K562 (cell line): ENCODE measurements around the gene FAM50A. TPM values are rescaled to one million over a fixed set of nuclear protein-coding genes. Genes with fewer than 3 reads are reported as not detected.

ENCODE experiments used
- ATF1 ChIP-seq, 2 experiments: fragments of 450-650 bp in 1 of 2; IDR thresholded peaks; 2 replicates each; pipeline ENCODE4 v1.6.1; 2016; ENCODE audit warnings: missing compliant biosample characterization in 1 of 2, missing genetic modification characterization in 1 of 2
- CBFA2T2 ChIP-seq: fragments of 450-650 bp; conservative IDR thresholded peaks from 2 replicates; pipeline ENCODE4 v1.6.1; 2017; ENCODE audit warnings: mild to moderate bottlenecking
- E4F1 ChIP-seq: fragments of 250-450 bp; sonication (Bioruptor Pico); IDR thresholded peaks from 2 replicates; pipeline ENCODE4 v1.5.0; 2021; ENCODE audit warnings: mild to moderate bottlenecking, borderline replicate concordance
- EHMT2 ChIP-seq: fragments of 450-650 bp; IDR thresholded peaks from 2 replicates; pipeline ENCODE4 v1.6.1; 2018; ENCODE audit warnings: antibody characterized with exemption
- EP300 ChIP-seq: IDR thresholded peaks from 2 replicates; pipeline ENCODE4 v1.6.1; 2012; ENCODE audit warnings: low read length, improper control_type of control experiment
- GATAD2A ChIP-seq: fragments of 450-650 bp; IDR thresholded peaks from 2 replicates; pipeline ENCODE4 v1.6.1; 2017
- HEY1 ChIP-seq: fragments of 250-450 bp; sonication (Bioruptor Pico); IDR thresholded peaks from 2 replicates; pipeline ENCODE4 v1.5.0; 2020; ENCODE audit warnings: mild to moderate bottlenecking, moderate library complexity, borderline replicate concordance
- JUND ChIP-seq, 2 experiments: IDR thresholded peaks; 2 replicates in 1 of 2; 3 replicates in 1 of 2; pipeline ENCODE4 v1.6.1; 2011; ENCODE audit warnings: borderline replicate concordance in 2 of 2, low read depth in 2 of 2, low read length in 2 of 2, improper control_type of control experiment in 1 of 2, missing biosample characterization in 1 of 2, missing genetic modification characterization in 1 of 2, missing genetic modification reagents in 1 of 2
- KDM4B ChIP-seq, 2 experiments: fragments of 450-650 bp in 1 of 2; sonication (generic) in 1 of 2; IDR thresholded peaks; 2 replicates each; pipeline ENCODE4 v1.6.1; 2016 to 2017; ENCODE audit warnings: borderline replicate concordance in 2 of 2, antibody characterized with exemption in 1 of 2, low read depth in 1 of 2, mild to moderate bottlenecking in 1 of 2
- MAFK ChIP-seq: IDR thresholded peaks from 2 replicates; pipeline ENCODE4 v1.6.1; 2011; ENCODE audit warnings: low read length, improper control_type of control experiment
- NFATC3 ChIP-seq: fragments of 450-650 bp; IDR thresholded peaks from 2 replicates; pipeline ENCODE4 v1.6.1; 2017; ENCODE audit warnings: mild to moderate bottlenecking
- PHB ChIP-seq: fragments of 250-450 bp; sonication (Bioruptor Pico); IDR thresholded peaks from 2 replicates; pipeline ENCODE4 v1.5.0; 2021
- SAFB ChIP-seq: fragments of 200-400 bp; formaldehyde crosslinking; IDR thresholded peaks from 2 replicates; pipeline ENCODE4 v1.6.1; 2017; ENCODE audit warnings: low read depth, low read length, borderline replicate concordance
- SMAD1 ChIP-seq: fragments of 150-350 bp; IDR thresholded peaks from 2 replicates; pipeline ENCODE4 v1.6.1; 2014; ENCODE audit warnings: low read length, low read depth; ENCODE audit not compliant: partially characterized antibody
- SMAD2 ChIP-seq: fragments of 150-350 bp; IDR thresholded peaks from 2 replicates; pipeline ENCODE4 v1.6.1; 2014; ENCODE audit warnings: low read depth, mild to moderate bottlenecking, low read length
- SMARCA4 ChIP-seq: fragments of 450-650 bp; IDR thresholded peaks from 2 replicates; pipeline ENCODE4 v1.6.1; 2016
- ZBTB9 ChIP-seq: fragments of 450-650 bp; formaldehyde crosslinking; IDR thresholded peaks from 2 replicates; pipeline ENCODE4 v1.4.0; 2020; ENCODE audit warnings: mild to moderate bottlenecking, moderate library complexity
- ZNF3 ChIP-seq: fragments of 250-450 bp; sonication (Bioruptor Pico); IDR thresholded peaks from 2 replicates; pipeline ENCODE4 v1.5.0; 2021; ENCODE audit warnings: mild to moderate bottlenecking, moderate library complexity
- ZNF41 ChIP-seq: fragments of 250-450 bp; sonication (Bioruptor Pico); conservative IDR thresholded peaks from 2 replicates; pipeline ENCODE4 v1.4.0; 2020; ENCODE audit warnings: mild to moderate bottlenecking
- ZNF668 ChIP-seq: fragments of 250-450 bp; sonication (Bioruptor Pico); IDR thresholded peaks from 2 replicates; pipeline ENCODE4 v1.8.0; 2022; ENCODE audit warnings: mild to moderate bottlenecking, inconsistent platforms
- polyA plus RNA-seq, 8 experiments: library from polyadenylated mRNA; depleted of rRNA in 4 of 8; stranded (reverse) in 5 of 8; unstranded in 3 of 8; fragments of >200 nt; fragmentation: Nextera tagmentation in 2 of 8; fragmentation: Illumina TruSeq in 1 of 8; extraction: Ambion mirVana in 2 of 8; extraction: Trizol in 1 of 8; gene quantifications; 2 replicates each; pipeline versions ENCODE4 v1.2.1 to v1.2.3, GENCODE V29; 2011 to 2014; ENCODE audit warnings: inconsistent platforms in 1 of 8, missing spikeins in 1 of 8
- total RNA-seq, 7 experiments: library from RNA; depleted of rRNA in 6 of 7; stranded (reverse); fragments of >200 nt in 6 of 7; fragmentation: Illumina TruSeq in 2 of 7; extraction: Trizol in 2 of 7; gene quantifications; 2 replicates each; pipeline versions ENCODE4 v1.2.1 to v1.2.3, GENCODE V29; 2011 to 2021; ENCODE audit warnings: low replicate concordance in 1 of 7
- TF ChIP-seq, protein P1 (sequence below): sonication (generic); formaldehyde crosslinking; IDR thresholded peaks from 2 replicates; pipeline ENCODE4 v1.8.1; 2023; ENCODE audit warnings: mild to moderate bottlenecking, missing genetic modification reagents

Gene FAM50A
- total and polyA plus RNA-seq, 9 of the 15 experiments (the other 6 are each of a cell fraction or from before 2014, with no cell fraction given), result 4.4 to 114 (median 67.3) TPM

GRCh38 chrX:154478728-154479622 is 35.0 kb downstream of the FAM50A start, which contains the start of gene LAGE3 (continued):
- TF ChIP-seq ZNF668 (CRISPR knock-in tag) (no peak), SMAD1 (no peak), CBFA2T2 (no peak), GATAD2A (no peak), NFATC3 (no peak), JUND (IDR thresholded peaks at IDR 0.05; ENCODE audit: borderline replicate concordance, low read depth, low read length) (peak; percentile 19; the same call in 1 of the 2 replicates), JUND (tag; IDR thresholded peaks at IDR 0.05; ENCODE audit: borderline replicate concordance, low read depth, low read length) (no peak), SAFB (peak; percentile 41; the same call in 1 of the 2 replicates), ZBTB9 (CRISPR knock-in tag) (peak; percentile 13; the same call in 1 of the 2 replicates), ZNF41 (CRISPR knock-in tag) (no peak), SMAD2 (no peak), HEY1 (CRISPR knock-in tag) (no peak), E4F1 (CRISPR knock-in tag) (no peak), ATF1 (CRISPR knock-in tag; IDR thresholded peaks at IDR 0.05) (no peak), ATF1 (tag; IDR thresholded peaks at IDR 0.05) (peak; percentile 72), EP300 (peak; percentile 7; the same call in 1 of the 2 replicates), PHB (no peak), EHMT2 (no peak), MAFK (no peak), KDM4B (IDR thresholded peaks at IDR 0.05; ENCODE audit: borderline replicate concordance in 2 of 2, low read depth in 1 of 2) (no peak), SMARCA4 (no peak), ZNF3 (CRISPR knock-in tag) (no peak)
- TF ChIP-seq, protein P1, sequence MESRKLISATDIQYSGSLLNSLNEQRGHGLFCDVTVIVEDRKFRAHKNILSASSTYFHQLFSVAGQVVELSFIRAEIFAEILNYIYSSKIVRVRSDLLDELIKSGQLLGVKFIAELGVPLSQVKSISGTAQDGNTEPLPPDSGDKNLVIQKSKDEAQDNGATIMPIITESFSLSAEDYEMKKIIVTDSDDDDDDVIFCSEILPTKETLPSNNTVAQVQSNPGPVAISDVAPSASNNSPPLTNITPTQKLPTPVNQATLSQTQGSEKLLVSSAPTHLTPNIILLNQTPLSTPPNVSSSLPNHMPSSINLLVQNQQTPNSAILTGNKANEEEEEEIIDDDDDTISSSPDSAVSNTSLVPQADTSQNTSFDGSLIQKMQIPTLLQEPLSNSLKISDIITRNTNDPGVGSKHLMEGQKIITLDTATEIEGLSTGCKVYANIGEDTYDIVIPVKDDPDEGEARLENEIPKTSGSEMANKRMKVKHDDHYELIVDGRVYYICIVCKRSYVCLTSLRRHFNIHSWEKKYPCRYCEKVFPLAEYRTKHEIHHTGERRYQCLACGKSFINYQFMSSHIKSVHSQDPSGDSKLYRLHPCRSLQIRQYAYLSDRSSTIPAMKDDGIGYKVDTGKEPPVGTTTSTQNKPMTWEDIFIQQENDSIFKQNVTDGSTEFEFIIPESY (CRISPR knock-in tag), result no peak; the same call in 1 of the 2 replicates
